ENCODE results near the gene FBXW5.

The FBXW5 gene

GRCh38 chr9:136978073-136978864 is 33.7 kb upstream of the FBXW5 start:
- DNase-seq (ENCODE audit: low read depth in 2 of 2) = peak; percentile 43 to 57

- DNase-seq (ENCODE audit: low read depth in 2 of 2) = no peak
Measured at GRCh38 chr9:136977649-136978072, 33.1 kb upstream of the FBXW5 start.

- no peak for DNase-seq (ENCODE audit: low read depth in 2 of 2)
Measured at GRCh38 chr9:136977223-136977622, 32.7 kb upstream of the FBXW5 start, which contains the start of gene PTGDS. PTGDS (plus strand) TSS chr9:136977504; CDS start chr9:136977579, 75 bp downstream.

- DNase-seq (ENCODE audit: low read depth in 2 of 2) = no peak
Measured at GRCh38 chr9:136975644-136976043, 31.1 kb upstream of the FBXW5 start.

- DNase-seq (ENCODE audit: low read depth in 2 of 2) = no peak
Measured at GRCh38 chr9:136974817-136975535, 30.4 kb upstream of the FBXW5 start.

- DNase-seq (ENCODE audit: low read depth in 2 of 2) = no peak
Measured at GRCh38 chr9:136973618-136974617, 29.4 kb upstream of the FBXW5 start.

- DNase-seq (ENCODE audit: low read depth in 2 of 2) = no peak
Measured at GRCh38 chr9:136972743-136973142, 28.2 kb upstream of the FBXW5 start.

GRCh38 chr9:136972335-136972734 is 27.8 kb upstream of the FBXW5 start:
- DNase-seq (ENCODE audit: low read depth in 2 of 2) = no peak

GRCh38 chr9:136971746-136972145 is 27.2 kb upstream of the FBXW5 start:
- DNase-seq (ENCODE audit: low read depth in 2 of 2) = no peak

GRCh38 chr9:136970361-136970760 is 25.8 kb upstream of the FBXW5 start:
- DNase-seq (ENCODE audit: low read depth in 2 of 2) = no peak

- DNase-seq (ENCODE audit: low read depth in 2 of 2) = no peak
Measured at GRCh38 chr9:136969774-136970173, 25.2 kb upstream of the FBXW5 start.

- no peak for DNase-seq (ENCODE audit: low read depth in 2 of 2)
Measured at GRCh38 chr9:136969150-136969549, 24.6 kb upstream of the FBXW5 start.

GRCh38 chr9:136968333-136969127 is 24.0 kb upstream of the FBXW5 start:
- DNase-seq (ENCODE audit: low read depth in 2 of 2) = no peak

- no peak for DNase-seq (ENCODE audit: low read depth in 2 of 2)
Measured at GRCh38 chr9:136965771-136966484, 21.4 kb upstream of the FBXW5 start.

- DNase-seq (ENCODE audit: low read depth in 2 of 2) = no peak
Measured at GRCh38 chr9:136964833-136965422, 20.4 kb upstream of the FBXW5 start.

- no peak for DNase-seq (ENCODE audit: low read depth in 2 of 2)
Measured at GRCh38 chr9:136964171-136964689, 19.7 kb upstream of the FBXW5 start.

GRCh38 chr9:136963751-136964150 is 19.2 kb upstream of the FBXW5 start:
- DNase-seq (ENCODE audit: low read depth in 2 of 2) = no peak

GRCh38 chr9:136963341-136963740 is 18.8 kb upstream of the FBXW5 start:
- DNase-seq (ENCODE audit: low read depth in 2 of 2) = no peak

- DNase-seq (ENCODE audit: low read depth in 2 of 2) = no peak
Measured at GRCh38 chr9:136962701-136963248, 18.2 kb upstream of the FBXW5 start.
